SK-N-SH (cell line): Measurements from ENCODE around the gene CREB3L4. TPM values are rescaled to one million over a fixed set of nuclear protein-coding genes. Genes with fewer than 3 reads are reported as not detected.

Experiments used
- CTCF ChIA-PET: fragments of 300-600, 350-600 bp; formaldehyde crosslinking; extraction: SDS; loops from one replicate; lab custom pipeline; 2021; lab: Yijun Ruan, JAX
- POLR2A ChIA-PET: fragments of 350-600 bp; sonication (Branson Sonifier 250); formaldehyde crosslinking; extraction: SDS; loops from one replicate; lab custom pipeline; 2020; ENCODE audit warnings: antibody characterized with exemption, inconsistent platforms; lab: Yijun Ruan, JAX
- DNase-seq: peaks from one replicate; pipeline ENCODE4 v3.0.0; 2012
- H2AFZ ChIP-seq: fragments of 200-600 bp; sonication (generic); 2 replicates; pipeline ENCODE4 v1.8.1; 2016; ENCODE audit warnings: antibody characterized with exemption, mild to moderate bottlenecking, low read depth
- H3F3A ChIP-seq: fragments of 200-600 bp; sonication (generic); replicated peaks from 2 replicates; pipeline ENCODE3; 2016; ENCODE audit warnings: antibody characterized with exemption, mild to moderate bottlenecking; ENCODE audit not compliant: insufficient read depth
- H3K27ac ChIP-seq, 2 experiments: fragments of 200-500 bp in 1 of 2; fragments of 200-600 bp in 1 of 2; sonication (Bioruptor generic) in 1 of 2; sonication (generic), shearing (Covaris generic) in 1 of 2; 2 replicates each; pipeline versions ENCODE4 v1.5.1 to v1.6.1; 2014 to 2016; ENCODE audit warnings: low read depth in 2 of 2, inconsistent platforms in 1 of 2, low read length in 1 of 2, mild to moderate bottlenecking in 1 of 2, mixed read lengths in 1 of 2
- H3K27me3 ChIP-seq: fragments of 200-600 bp; sonication (generic), shearing (Covaris generic); 2 replicates; pipeline ENCODE4 v1.6.1; 2016; ENCODE audit warnings: mixed run types; ENCODE audit not compliant: insufficient read depth
- H3K36me3 ChIP-seq, 2 experiments: fragments of 200-500 bp in 1 of 2; fragments of 200-600 bp in 1 of 2; sonication (Bioruptor generic) in 1 of 2; sonication (generic) in 1 of 2; replicated peaks in 1 of 2; 2 replicates each; pipeline versions ENCODE3 to v1.5.1; 2014 to 2016; ENCODE audit warnings: low read length in 1 of 2, mild to moderate bottlenecking in 1 of 2; ENCODE audit not compliant: insufficient read depth in 2 of 2, control insufficient read depth in 1 of 2
- H3K4me1 ChIP-seq, 2 experiments: fragments of 200-500 bp in 1 of 2; fragments of 200-600 bp in 1 of 2; sonication (Bioruptor generic) in 1 of 2; sonication (generic), shearing (Covaris generic) in 1 of 2; 2 replicates each; pipeline versions ENCODE4 v1.5.1 to v1.6.1; 2014 to 2016; ENCODE audit warnings: low read depth in 1 of 2, low read length in 1 of 2, mixed run types in 1 of 2; ENCODE audit not compliant: insufficient read depth in 2 of 2, control insufficient read depth in 1 of 2
- H3K4me2 ChIP-seq: fragments of 200-600 bp; sonication (generic), shearing (Covaris generic); 2 replicates; pipeline ENCODE4 v1.6.1; 2017; ENCODE audit warnings: mixed run types
- H3K4me3 ChIP-seq, 2 experiments: fragments of 200-500 bp in 1 of 2; fragments of 200-600 bp in 1 of 2; sonication (Bioruptor generic) in 1 of 2; sonication (generic), shearing (Covaris generic) in 1 of 2; 2 replicates each; pipeline versions ENCODE4 v1.5.1 to v1.8.1; 2014 to 2016; ENCODE audit warnings: low read depth in 2 of 2, inconsistent platforms in 1 of 2, low read length in 1 of 2, mild to moderate bottlenecking in 1 of 2, mixed read lengths in 1 of 2, moderate library complexity in 1 of 2
- H3K79me2 ChIP-seq: fragments of 200-600 bp; sonication (generic); 2 replicates; pipeline ENCODE4 v1.8.1; 2017; ENCODE audit warnings: mild to moderate bottlenecking; ENCODE audit not compliant: insufficient read depth
- H3K9ac ChIP-seq: fragments of 200-600 bp; sonication (generic); 2 replicates; pipeline ENCODE4 v1.6.1; 2017; ENCODE audit warnings: mixed run types
- H3K9me2 ChIP-seq: fragments of 200-600 bp; sonication (generic); 2 replicates; pipeline ENCODE4 v1.6.1; 2017; ENCODE audit warnings: mixed run types
- H3K9me3 ChIP-seq: fragments of 200-600 bp; sonication (generic); 2 replicates; pipeline ENCODE4 v1.6.1; 2017; ENCODE audit warnings: mixed run types, mild to moderate bottlenecking, moderate library complexity
- H4K20me1 ChIP-seq: fragments of 200-600 bp; sonication (generic); 2 replicates; pipeline ENCODE4 v1.6.1; 2017; ENCODE audit warnings: mild to moderate bottlenecking, mixed run types; ENCODE audit not compliant: insufficient read depth
- CHD2 ChIP-seq: fragments of 150-350 bp; IDR thresholded peaks from 2 replicates; pipeline ENCODE4 v1.6.1; 2018; ENCODE audit warnings: low read length; ENCODE audit not compliant: partially characterized antibody
- ELF1 ChIP-seq: IDR thresholded peaks from 2 replicates; pipeline ENCODE4 v1.4.0; 2012
- EP300 ChIP-seq, 2 experiments: IDR thresholded peaks; 2 replicates each; pipeline versions ENCODE4 v1.4.0 to v1.6.1; 2012; ENCODE audit warnings: borderline replicate concordance in 1 of 2, low read depth in 1 of 2, low read length in 1 of 2
- GATA2 ChIP-seq: sonication (generic); formaldehyde crosslinking; IDR thresholded peaks from 2 replicates; pipeline ENCODE4 v1.5.0; 2020; ENCODE audit warnings: mild to moderate bottlenecking, missing genetic modification reagents
- JUND ChIP-seq: IDR thresholded peaks from 2 replicates; pipeline ENCODE4 v1.4.0; 2012
- MEF2A ChIP-seq: IDR thresholded peaks from 2 replicates; pipeline ENCODE4 v1.4.0; 2012; ENCODE audit warnings: low read depth, borderline replicate concordance
- NRF1 ChIP-seq: IDR thresholded peaks from 2 replicates; pipeline ENCODE4 v1.6.1; 2012; ENCODE audit warnings: low read depth, mild to moderate bottlenecking, low read length
- POLR2AphosphoS5 ChIP-seq: IDR thresholded peaks from 2 replicates; pipeline ENCODE4 v1.6.1; 2012; ENCODE audit warnings: low read depth, low read length
- TAF1 ChIP-seq: IDR thresholded peaks from 2 replicates; pipeline ENCODE4 v1.6.1; 2012; ENCODE audit warnings: low read depth, mild to moderate bottlenecking, low read length, moderate library complexity, borderline replicate concordance
- WGBS: methylation state at CpG from one replicate; pipeline ENCODE4 v1.1.6; 2017; ENCODE audit warnings: low lambda C conversion rate; 5-methylcytosine and 5-hydroxymethylcytosine counted together
- polyA plus RNA-seq, 3 experiments: library from polyadenylated mRNA; depleted of rRNA; stranded (reverse); fragments of >200 nt; gene quantifications; 2 replicates each; pipeline ENCODE4 v1.2.3, GENCODE V29; 2012
- TF ChIP-seq, protein P1 (sequence below): IDR thresholded peaks from 2 replicates; pipeline ENCODE4 v1.4.0; 2012; ENCODE audit warnings: low read depth, borderline replicate concordance
- TF ChIP-seq, protein P2 (sequence below): fragments of 150-350 bp; IDR thresholded peaks from 2 replicates; pipeline ENCODE4 v1.6.1; 2016; ENCODE audit warnings: mild to moderate bottlenecking, low read depth, low read length
- TF ChIP-seq, protein P3 (sequence below): IDR thresholded peaks from 2 replicates; pipeline ENCODE4; 2012
- TF ChIP-seq, protein P4 (sequence below): IDR thresholded peaks from 2 replicates; pipeline ENCODE4 v1.4.0; 2012; ENCODE audit warnings: low read depth, borderline replicate concordance
- TF ChIP-seq, protein P5 (sequence below): fragments of 150-350 bp; IDR thresholded peaks from 2 replicates; pipeline ENCODE4 v1.6.1; 2017; ENCODE audit warnings: antibody characterized with exemption, low read length, low read depth, borderline replicate concordance

The CREB3L4 gene
- polyA plus RNA-seq, 1 of the 3 experiments (the other 2 are of a cell fraction), result 12.8 TPM

DNA sequence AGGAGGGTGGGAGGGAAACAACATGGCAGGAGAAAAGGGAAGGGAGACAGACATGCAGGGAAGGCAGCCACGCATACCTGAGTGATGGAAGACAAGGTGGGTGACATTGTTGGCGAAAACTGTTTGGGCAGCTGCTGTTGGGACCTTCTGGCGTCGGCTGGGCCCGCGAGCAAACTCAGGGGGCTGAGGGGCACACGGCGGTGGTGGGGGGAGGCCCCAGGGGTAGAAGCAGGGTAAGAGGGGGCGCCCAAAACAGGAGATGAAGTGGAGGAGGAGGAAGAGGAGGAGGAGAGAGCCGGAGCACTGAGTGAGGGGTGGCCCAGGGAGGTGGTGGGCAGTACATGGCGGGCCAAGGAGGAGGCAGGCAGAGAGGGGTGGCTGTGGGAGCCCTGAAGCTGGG lies 16.5 kb upstream of the CREB3L4 start:
- 96% methylated on average over 11 of the region's 11 CpGs for WGBS
- peaks cover 8% of the 10 kb centered on the region for H3F3A ChIP-seq
- H3K9ac ChIP-seq, result no peak overlapping the region
- no peaks in the 10 kb centered on the region for H3K9me2 ChIP-seq
- no peak for DNase-seq
- peaks cover 9 to 64% of the 10 kb centered on the region in 2 experiments for H3K36me3 ChIP-seq
- TF ChIP-seq MEF2A (no peak), NRF1 (no peak), CHD2 (no peak), TAF1 (no peak), POLR2AphosphoS5 (no peak), ELF1 (no peak), JUND (no peak), GATA2 (no peak)
- TF ChIP-seq, protein P1, sequence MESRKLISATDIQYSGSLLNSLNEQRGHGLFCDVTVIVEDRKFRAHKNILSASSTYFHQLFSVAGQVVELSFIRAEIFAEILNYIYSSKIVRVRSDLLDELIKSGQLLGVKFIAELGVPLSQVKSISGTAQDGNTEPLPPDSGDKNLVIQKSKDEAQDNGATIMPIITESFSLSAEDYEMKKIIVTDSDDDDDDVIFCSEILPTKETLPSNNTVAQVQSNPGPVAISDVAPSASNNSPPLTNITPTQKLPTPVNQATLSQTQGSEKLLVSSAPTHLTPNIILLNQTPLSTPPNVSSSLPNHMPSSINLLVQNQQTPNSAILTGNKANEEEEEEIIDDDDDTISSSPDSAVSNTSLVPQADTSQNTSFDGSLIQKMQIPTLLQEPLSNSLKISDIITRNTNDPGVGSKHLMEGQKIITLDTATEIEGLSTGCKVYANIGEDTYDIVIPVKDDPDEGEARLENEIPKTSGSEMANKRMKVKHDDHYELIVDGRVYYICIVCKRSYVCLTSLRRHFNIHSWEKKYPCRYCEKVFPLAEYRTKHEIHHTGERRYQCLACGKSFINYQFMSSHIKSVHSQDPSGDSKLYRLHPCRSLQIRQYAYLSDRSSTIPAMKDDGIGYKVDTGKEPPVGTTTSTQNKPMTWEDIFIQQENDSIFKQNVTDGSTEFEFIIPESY, result no peak
- TF ChIP-seq, protein P2, sequence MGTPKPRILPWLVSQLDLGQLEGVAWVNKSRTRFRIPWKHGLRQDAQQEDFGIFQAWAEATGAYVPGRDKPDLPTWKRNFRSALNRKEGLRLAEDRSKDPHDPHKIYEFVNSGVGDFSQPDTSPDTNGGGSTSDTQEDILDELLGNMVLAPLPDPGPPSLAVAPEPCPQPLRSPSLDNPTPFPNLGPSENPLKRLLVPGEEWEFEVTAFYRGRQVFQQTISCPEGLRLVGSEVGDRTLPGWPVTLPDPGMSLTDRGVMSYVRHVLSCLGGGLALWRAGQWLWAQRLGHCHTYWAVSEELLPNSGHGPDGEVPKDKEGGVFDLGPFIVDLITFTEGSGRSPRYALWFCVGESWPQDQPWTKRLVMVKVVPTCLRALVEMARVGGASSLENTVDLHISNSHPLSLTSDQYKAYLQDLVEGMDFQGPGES, result no peak
- TF ChIP-seq, protein P3, sequence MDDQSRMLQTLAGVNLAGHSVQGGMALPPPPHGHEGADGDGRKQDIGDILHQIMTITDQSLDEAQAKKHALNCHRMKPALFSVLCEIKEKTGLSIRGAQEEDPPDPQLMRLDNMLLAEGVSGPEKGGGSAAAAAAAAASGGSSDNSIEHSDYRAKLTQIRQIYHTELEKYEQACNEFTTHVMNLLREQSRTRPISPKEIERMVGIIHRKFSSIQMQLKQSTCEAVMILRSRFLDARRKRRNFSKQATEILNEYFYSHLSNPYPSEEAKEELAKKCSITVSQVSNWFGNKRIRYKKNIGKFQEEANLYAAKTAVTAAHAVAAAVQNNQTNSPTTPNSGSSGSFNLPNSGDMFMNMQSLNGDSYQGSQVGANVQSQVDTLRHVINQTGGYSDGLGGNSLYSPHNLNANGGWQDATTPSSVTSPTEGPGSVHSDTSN, result no peak
- TF ChIP-seq, protein P4, sequence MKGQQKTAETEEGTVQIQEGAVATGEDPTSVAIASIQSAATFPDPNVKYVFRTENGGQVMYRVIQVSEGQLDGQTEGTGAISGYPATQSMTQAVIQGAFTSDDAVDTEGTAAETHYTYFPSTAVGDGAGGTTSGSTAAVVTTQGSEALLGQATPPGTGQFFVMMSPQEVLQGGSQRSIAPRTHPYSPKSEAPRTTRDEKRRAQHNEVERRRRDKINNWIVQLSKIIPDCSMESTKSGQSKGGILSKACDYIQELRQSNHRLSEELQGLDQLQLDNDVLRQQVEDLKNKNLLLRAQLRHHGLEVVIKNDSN, result no peak
- H3K27me3 ChIP-seq, result no peaks in the 10 kb centered on the region
- no peak overlapping the region for H3K27ac ChIP-seq
- ChIA-PET CTCF (interaction anchor here (1.2 to 2.9 kb wide), 2 partner anchors 36 to 142 kb away, joined by 3 to 12 read pairs; partner anchors contain the start of gene RAB13), POLR2A (no interaction called here)
- no peaks in the 10 kb centered on the region for H3K9me3 ChIP-seq
- H3K79me2 ChIP-seq, result peaks cover 43% of the 10 kb centered on the region
- peaks cover 24% of the 10 kb centered on the region for H4K20me1 ChIP-seq
- peaks cover 3 to 18% of the 10 kb centered on the region in 2 experiments; a peak in 2 of 4 replicates for H3K4me1 ChIP-seq
- no peak overlapping the region for H3K4me3 ChIP-seq
- H2AFZ ChIP-seq, result no peak overlapping the region
- no peak overlapping the region for H3K4me2 ChIP-seq

DNA sequence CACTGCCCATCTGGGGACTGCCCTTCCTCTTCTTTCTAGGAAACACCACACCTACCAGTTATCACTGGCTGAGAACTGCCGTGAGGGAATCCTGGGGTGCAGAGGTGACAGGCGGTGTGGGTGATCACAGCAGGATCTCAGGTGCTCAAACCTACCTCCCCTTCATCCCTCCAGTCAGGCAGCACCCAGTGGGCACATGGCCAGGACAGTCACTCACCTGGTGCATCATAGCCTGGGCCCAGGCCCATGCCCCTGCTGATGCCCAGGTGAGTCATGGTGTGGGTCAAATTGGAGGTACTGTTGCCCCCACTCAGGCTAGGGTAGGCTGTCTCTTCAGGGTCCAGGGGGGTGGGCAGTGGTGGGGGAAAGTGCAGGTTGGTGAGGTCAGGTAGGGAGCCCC lies 15.9 kb upstream of the CREB3L4 start:
- WGBS, result 92% methylated on average over 2 of the region's 2 CpGs
- Histone ChIP-seq H3F3A (peaks cover 7% of the 10 kb centered on the region), H3K9ac (no peak overlapping the region), H3K27ac (no peak overlapping the region), H3K4me2 (no peak overlapping the region), H3K4me1 (peaks cover 2 to 22% of the 10 kb centered on the region in 2 experiments; a peak in 3 of 4 replicates), H2AFZ (no peak overlapping the region), H3K4me3 (no peak overlapping the region), H4K20me1 (peaks cover 30% of the 10 kb centered on the region), H3K79me2 (peaks cover 48% of the 10 kb centered on the region), H3K9me2 (no peaks in the 10 kb centered on the region), H3K9me3 (no peaks in the 10 kb centered on the region), H3K36me3 (peaks cover 9 to 64% of the 10 kb centered on the region in 2 experiments), H3K27me3 (no peaks in the 10 kb centered on the region)
- TF ChIP-seq EP300 (IDR thresholded peaks at IDR 0.05; ENCODE audit: borderline replicate concordance in 1 of 2, low read depth in 1 of 2, low read length in 1 of 2), result no peak
- TF ChIP-seq, protein P2, result no peak
- TF ChIP-seq, protein P5, sequence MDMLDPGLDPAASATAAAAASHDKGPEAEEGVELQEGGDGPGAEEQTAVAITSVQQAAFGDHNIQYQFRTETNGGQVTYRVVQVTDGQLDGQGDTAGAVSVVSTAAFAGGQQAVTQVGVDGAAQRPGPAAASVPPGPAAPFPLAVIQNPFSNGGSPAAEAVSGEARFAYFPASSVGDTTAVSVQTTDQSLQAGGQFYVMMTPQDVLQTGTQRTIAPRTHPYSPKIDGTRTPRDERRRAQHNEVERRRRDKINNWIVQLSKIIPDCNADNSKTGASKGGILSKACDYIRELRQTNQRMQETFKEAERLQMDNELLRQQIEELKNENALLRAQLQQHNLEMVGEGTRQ, result no peak
- POLR2A ChIA-PET, result no interaction called here
- CTCF ChIA-PET, result no interaction called here
- no peak for DNase-seq
